OCI-LY7 (cell line): ENCODE data around the gene MTMR8. TPM values are rescaled to one million over a fixed set of nuclear protein-coding genes. Genes with fewer than 3 reads are reported as not detected.
"Not testable (repeated sequence)": the region's sequence is repeated elsewhere in the genome, so short reads cannot be mapped to it uniquely, and the experiment has no call there.

Source experiments
- BruUV-seq: library from RNA; stranded (reverse); fragments of 400-500 nt; replicated peaks from 2 replicates; lab custom pipeline; 2021; lab: Mats Ljungman, UMichigan
- CTCF ChIA-PET: fragments of 300-600 bp; sonication (Branson Sonifier 250); formaldehyde crosslinking; loops from one replicate; lab custom pipeline; 2022; ENCODE audit warnings: antibody characterized with exemption; ENCODE audit not compliant: unreplicated experiment; lab: Charles Lee
- POLR2A ChIA-PET: fragments of 300-600 bp; sonication (Branson Sonifier 250); formaldehyde crosslinking; loops from one replicate; lab custom pipeline; 2022; ENCODE audit warnings: antibody characterized with exemption; lab: Charles Lee
- DNase-seq: peaks from one replicate; pipeline ENCODE4 v3.0.0-alpha.2; 2015; ENCODE audit warnings: low spot score
- H2AFZ ChIP-seq: fragments of 200-600 bp; sonication (generic), shearing (Covaris generic); 2 replicates; pipeline ENCODE4 v1.6.1; 2014; ENCODE audit warnings: mild to moderate bottlenecking, antibody characterized with exemption, low read length, moderate library complexity
- H3K27ac ChIP-seq: fragments of 200-600 bp; sonication (generic); 2 replicates; pipeline ENCODE4 v1.5.1; 2014; ENCODE audit warnings: mixed run types, low read depth, mild to moderate bottlenecking, moderate library complexity, low read length, inconsistent platforms; ENCODE audit not compliant: poor library complexity, severe bottlenecking
- H3K36me3 ChIP-seq: fragments of 200-600 bp; sonication (generic); 2 replicates; pipeline ENCODE4 v1.6.1; 2014; ENCODE audit warnings: mild to moderate bottlenecking, antibody characterized with exemption, low read length, moderate library complexity, mixed read lengths; ENCODE audit not compliant: insufficient read depth
- H3K4me1 ChIP-seq: fragments of 200-600 bp; sonication (generic); 2 replicates; pipeline ENCODE4 v1.5.1; 2014; ENCODE audit warnings: mild to moderate bottlenecking, low read length; ENCODE audit not compliant: insufficient read depth, poor library complexity, severe bottlenecking
- H3K4me2 ChIP-seq: fragments of 200-600 bp; sonication (generic); 2 replicates; pipeline ENCODE4 v1.6.1; 2014; ENCODE audit warnings: mild to moderate bottlenecking, low read length
- H3K4me3 ChIP-seq: fragments of 200-600 bp; sonication (generic); 2 replicates; pipeline ENCODE4 v1.5.1; 2014; ENCODE audit warnings: mild to moderate bottlenecking, low read depth, low read length; ENCODE audit not compliant: poor library complexity, severe bottlenecking
- H3K79me2 ChIP-seq: fragments of 200-600 bp; sonication (generic); 2 replicates; pipeline ENCODE4 v1.6.1; 2016; ENCODE audit warnings: low read depth, mild to moderate bottlenecking, low read length, moderate library complexity, mixed read lengths; ENCODE audit not compliant: insufficient read depth
- H3K9me2 ChIP-seq: fragments of 200-600 bp; sonication (generic); 2 replicates; pipeline ENCODE4 v1.6.1; 2016; ENCODE audit warnings: mild to moderate bottlenecking, low read length, mixed read lengths; ENCODE audit not compliant: insufficient read depth
- H3K9me3 ChIP-seq: fragments of 200-600 bp; sonication (generic); 2 replicates; pipeline ENCODE4 v1.6.1; 2014; ENCODE audit warnings: mild to moderate bottlenecking, mixed run types, low read length, mixed read lengths
- H4K20me1 ChIP-seq: fragments of 200-600 bp; sonication (generic); 2 replicates; pipeline ENCODE4 v1.6.1; 2014; ENCODE audit warnings: mild to moderate bottlenecking, antibody characterized with exemption, low read length, moderate library complexity, mixed read lengths; ENCODE audit not compliant: insufficient read depth
- EZH2phosphoT487 ChIP-seq: fragments of 200-600 bp; sonication (generic); IDR thresholded peaks from 2 replicates; pipeline ENCODE4 v1.6.1; 2018; ENCODE audit warnings: low read depth, borderline replicate concordance, mild to moderate bottlenecking, mixed run types, antibody characterized with exemption, low read length, moderate library complexity, mixed read lengths
- intact Hi-C: fragments of 100-400 bp; cut with micrococcal nuclease; formaldehyde crosslinking; loops from one replicate; pipeline ENCODE4 v1.10.0; 2022; ENCODE audit not compliant: unreplicated experiment
- total RNA-seq, 2 experiments: library from RNA; depleted of rRNA in 1 of 2; stranded (reverse); fragments of >200 nt in 1 of 2; shearing (Covaris generic) in 1 of 2; gene quantifications; 2 replicates each; pipeline ENCODE4 v1.2.3, GENCODE V29; 2014 to 2022
- TF ChIP-seq, protein P1 (sequence below): fragments of 200-600 bp; sonication (generic); conservative IDR thresholded peaks from 2 replicates; pipeline ENCODE4 v1.5.1; 2014; ENCODE audit warnings: mild to moderate bottlenecking, antibody characterized with exemption, low read length, moderate library complexity, mixed read lengths

MTMR8 gene
- total RNA-seq, 2 experiments from 2014 or later = 5.9 to 8.5 TPM

DNA sequence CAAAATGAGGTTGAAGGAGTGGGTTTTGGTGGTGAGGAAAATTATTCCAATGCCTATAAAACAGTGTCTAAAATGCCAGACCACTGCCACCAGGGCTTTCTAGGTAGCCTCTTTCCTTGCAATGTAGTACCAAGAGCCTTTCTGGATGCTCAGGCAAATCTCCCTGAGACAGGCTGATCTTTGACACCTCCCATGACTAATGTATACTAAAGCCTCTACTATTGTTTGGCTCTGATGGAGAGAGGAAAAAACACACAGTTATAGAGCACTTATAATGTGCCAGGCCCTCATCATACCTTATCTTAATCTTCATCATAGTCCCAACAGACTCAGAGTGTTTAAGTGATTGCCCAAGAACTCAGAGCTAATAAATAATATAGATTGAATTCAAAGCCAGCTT lies 5.8 kb downstream of the MTMR8 start:
- H2AFZ ChIP-seq = no peak overlapping the region
- no peaks in the 10 kb centered on the region for H3K79me2 ChIP-seq
- no peaks in the 10 kb centered on the region for H3K4me1 ChIP-seq
- H3K4me3 ChIP-seq = no peak overlapping the region
- intact Hi-C loops = no loop called here
- H3K9me2 ChIP-seq = no peaks in the 10 kb centered on the region
- H3K4me2 ChIP-seq = no peak overlapping the region
- CTCF ChIA-PET = no interaction called here
- H3K36me3 ChIP-seq = peaks cover 5% of the 10 kb centered on the region; the same call in 1 of the 2 replicates
- POLR2A ChIA-PET = no interaction called here
- H3K27ac ChIP-seq = no peak overlapping the region
- no TSS peak for BruUV-seq
- no peaks in the 10 kb centered on the region for H4K20me1 ChIP-seq
- DNase-seq = no peak
- no peaks in the 10 kb centered on the region for H3K9me3 ChIP-seq
- TF ChIP-seq, protein P1, sequence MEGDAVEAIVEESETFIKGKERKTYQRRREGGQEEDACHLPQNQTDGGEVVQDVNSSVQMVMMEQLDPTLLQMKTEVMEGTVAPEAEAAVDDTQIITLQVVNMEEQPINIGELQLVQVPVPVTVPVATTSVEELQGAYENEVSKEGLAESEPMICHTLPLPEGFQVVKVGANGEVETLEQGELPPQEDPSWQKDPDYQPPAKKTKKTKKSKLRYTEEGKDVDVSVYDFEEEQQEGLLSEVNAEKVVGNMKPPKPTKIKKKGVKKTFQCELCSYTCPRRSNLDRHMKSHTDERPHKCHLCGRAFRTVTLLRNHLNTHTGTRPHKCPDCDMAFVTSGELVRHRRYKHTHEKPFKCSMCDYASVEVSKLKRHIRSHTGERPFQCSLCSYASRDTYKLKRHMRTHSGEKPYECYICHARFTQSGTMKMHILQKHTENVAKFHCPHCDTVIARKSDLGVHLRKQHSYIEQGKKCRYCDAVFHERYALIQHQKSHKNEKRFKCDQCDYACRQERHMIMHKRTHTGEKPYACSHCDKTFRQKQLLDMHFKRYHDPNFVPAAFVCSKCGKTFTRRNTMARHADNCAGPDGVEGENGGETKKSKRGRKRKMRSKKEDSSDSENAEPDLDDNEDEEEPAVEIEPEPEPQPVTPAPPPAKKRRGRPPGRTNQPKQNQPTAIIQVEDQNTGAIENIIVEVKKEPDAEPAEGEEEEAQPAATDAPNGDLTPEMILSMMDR = no peak
- no peak for TF ChIP-seq EZH2phosphoT487

DNA sequence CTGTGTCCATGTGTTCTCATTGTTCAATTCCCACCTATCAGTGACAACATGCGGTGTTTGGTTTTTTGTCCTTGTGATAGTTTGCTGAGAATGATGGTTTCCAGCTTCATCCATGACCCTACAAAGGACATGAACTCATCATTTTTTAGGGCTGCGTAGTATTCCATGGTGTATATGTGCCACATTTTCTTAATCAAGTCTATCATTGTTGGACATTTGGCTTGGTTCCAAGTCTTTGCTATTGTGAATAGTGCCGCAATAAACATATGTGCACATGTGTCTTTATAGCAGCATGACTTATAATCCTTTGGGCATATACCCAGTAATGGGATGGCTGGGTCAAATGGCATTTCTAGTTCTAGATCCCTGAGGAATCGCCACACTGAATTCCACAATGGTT lies 14.5 kb downstream of the MTMR8 start:
- H3K4me1 ChIP-seq, BruUV-seq, H3K27ac ChIP-seq, H3K4me2 ChIP-seq, intact Hi-C loops, DNase-seq, H3K79me2 ChIP-seq, H3K4me3 ChIP-seq, H3K36me3 ChIP-seq, H4K20me1 ChIP-seq, CTCF ChIA-PET, H3K9me2 ChIP-seq, H2AFZ ChIP-seq, H3K9me3 ChIP-seq: not testable (repeated sequence)
- POLR2A ChIA-PET = interaction anchor here (0.6 kb wide), 1 partner anchor 720 kb away, joined by 3 read pairs; no protein-coding TSS in a partner anchor

DNA sequence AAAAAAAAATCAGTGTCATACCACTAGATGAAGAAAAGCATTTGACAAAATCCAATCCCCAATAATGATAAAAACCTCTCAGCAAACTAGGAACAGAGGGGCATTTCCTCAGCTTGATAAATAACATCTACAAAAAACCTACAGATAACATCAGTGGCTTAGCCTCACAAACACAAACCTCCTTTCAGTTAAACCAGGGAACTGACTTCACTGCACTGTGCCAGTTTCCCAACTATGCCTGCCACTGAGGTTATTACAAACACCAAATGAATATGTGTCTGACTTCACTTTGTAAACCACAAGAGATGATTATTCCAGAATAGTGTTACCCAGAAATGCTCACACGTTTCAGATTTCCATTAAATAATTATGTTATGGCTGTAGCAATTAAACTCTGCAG lies 15.3 kb downstream of the MTMR8 start:
- Histone ChIP-seq H3K36me3 (no peaks in the 10 kb centered on the region; the same call in 1 of the 2 replicates), H3K9me3 (no peaks in the 10 kb centered on the region), H3K4me1 (no peaks in the 10 kb centered on the region), H3K27ac (no peak overlapping the region), H4K20me1 (no peaks in the 10 kb centered on the region), H2AFZ (no peak overlapping the region), H3K9me2 (no peaks in the 10 kb centered on the region), H3K4me2 (no peak overlapping the region), H3K79me2 (no peaks in the 10 kb centered on the region), H3K4me3 (no peak overlapping the region)
- POLR2A ChIA-PET = no interaction called here
- BruUV-seq = no TSS peak
- no peak for TF ChIP-seq EZH2phosphoT487
- TF ChIP-seq, protein P1 = no peak
- CTCF ChIA-PET = no interaction called here
- intact Hi-C loops = no loop called here
- DNase-seq = no peak
